Smooth muscle cell (in vitro differentiated cells): Measurements from ENCODE around the gene GRIK3. TPM values are rescaled to one million over a fixed set of nuclear protein-coding genes. Genes with fewer than 3 reads are reported as not detected.

Experiments
- DNase-seq: peaks from one replicate; lab custom pipeline; 2025; ENCODE audit not compliant: unreplicated experiment; lab: John Stamatoyannopoulos, UW
- H2AFZ ChIP-seq: fragments of 200-600 bp; sonication (generic); 2 replicates; pipeline ENCODE4 v1.6.0; 2016; ENCODE audit warnings: antibody characterized with exemption, low read depth, mild to moderate bottlenecking
- H3F3A ChIP-seq: fragments of 200-600 bp; sonication (generic); 2 replicates; pipeline ENCODE4 v1.6.0; 2017; ENCODE audit warnings: antibody characterized with exemption, low read depth
- H3K27ac ChIP-seq: fragments of 200-600 bp; sonication (generic); 2 replicates; pipeline ENCODE4 v1.5.1; 2016; ENCODE audit warnings: low read depth, mild to moderate bottlenecking
- H3K27me3 ChIP-seq: fragments of 200-600 bp; sonication (generic); 2 replicates; pipeline ENCODE4 v1.6.1; 2016; ENCODE audit warnings: low read depth, mild to moderate bottlenecking
- H3K36me3 ChIP-seq: fragments of 200-600 bp; sonication (generic); 2 replicates; pipeline ENCODE4 v1.5.1; 2016; ENCODE audit warnings: low read depth
- H3K4me1 ChIP-seq: fragments of 200-600 bp; sonication (generic); 2 replicates; pipeline ENCODE4 v1.5.1; 2016; ENCODE audit warnings: low read depth
- H3K4me2 ChIP-seq: fragments of 200-600 bp; sonication (generic); 2 replicates; pipeline ENCODE4 v1.6.0; 2016; ENCODE audit warnings: mild to moderate bottlenecking
- H3K4me3 ChIP-seq: fragments of 200-600 bp; sonication (generic); 2 replicates; pipeline ENCODE4 v1.5.1; 2016; ENCODE audit warnings: mild to moderate bottlenecking
- H3K79me2 ChIP-seq: fragments of 200-600 bp; sonication (generic); 2 replicates; pipeline ENCODE4 v1.6.0; 2016; ENCODE audit warnings: low read depth, mild to moderate bottlenecking
- H3K9ac ChIP-seq: fragments of 200-600 bp; sonication (generic); 2 replicates; pipeline ENCODE4 v1.6.0; 2016; ENCODE audit warnings: low read depth
- H3K9me3 ChIP-seq: fragments of 200-600 bp; sonication (generic); replicated peaks from 2 replicates; pipeline ENCODE4 v1.5.1; 2016; ENCODE audit warnings: low read depth
- H4K20me1 ChIP-seq: fragments of 200-600 bp; sonication (generic); 2 replicates; pipeline ENCODE4 v1.6.0; 2016; ENCODE audit warnings: low read depth
- WGBS: methylation state at CpG from one replicate; pipeline ENCODE4 v1.1.7; 2016; ENCODE audit warnings: low lambda C conversion rate; 5-methylcytosine and 5-hydroxymethylcytosine counted together
- polyA plus RNA-seq: library from polyadenylated mRNA; unstranded; fragments of >200 nt; fragmentation: Nextera tagmentation; extraction: Ambion mirVana; gene quantifications from 2 replicates; pipeline ENCODE4 v1.2.1, GENCODE V29; 2016
- total RNA-seq: library from RNA; depleted of rRNA; stranded (reverse); fragments of >200 nt; gene quantifications from 2 replicates; pipeline ENCODE4 v1.2.3, GENCODE V29; 2014
- TF ChIP-seq, protein P1 (sequence below): fragments of 200-600 bp; sonication (generic); IDR thresholded peaks from 2 replicates; pipeline ENCODE4 v1.5.1; 2017; ENCODE audit warnings: borderline replicate concordance, mild to moderate bottlenecking, antibody characterized with exemption; ENCODE audit not compliant: insufficient read depth, poor library complexity, severe bottlenecking

The GRIK3 gene
- total and polyA plus RNA-seq, 2 experiments from 2014 or later, result 0.04 TPM; not detected in 1

DNA sequence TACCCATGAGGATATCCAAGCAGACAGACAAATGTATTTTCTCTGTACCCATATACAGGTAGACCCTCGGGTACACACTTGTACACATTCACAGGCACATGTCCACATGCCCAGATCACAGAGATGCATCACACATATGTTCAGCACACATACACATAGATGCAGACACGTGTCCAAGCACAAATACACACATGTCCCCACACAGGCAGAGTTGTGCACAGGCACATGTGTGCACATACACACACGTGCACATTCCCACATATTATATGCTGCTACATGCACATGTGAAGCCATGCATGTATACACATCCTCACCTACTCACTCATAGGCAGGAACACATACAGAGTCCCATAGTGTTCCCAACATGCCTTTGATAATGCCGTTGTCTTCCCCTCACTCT, 219.5 kb downstream of the GRIK3 start:
- 85% methylated on average over 4 of the region's 4 CpGs for WGBS

GRCh38 chr1:36814083-36814482, 220.2 kb downstream of the GRIK3 start:
- WGBS, result 91% methylated on average over 7 of the region's 7 CpGs
- no peak overlapping the region for H3K4me3 ChIP-seq
- no peaks in the 10 kb centered on the region for H3F3A ChIP-seq
- no peaks in the 10 kb centered on the region for H3K79me2 ChIP-seq
- H3K4me1 ChIP-seq, result no peaks in the 10 kb centered on the region
- no peaks in the 10 kb centered on the region for H4K20me1 ChIP-seq
- TF ChIP-seq, protein P1, sequence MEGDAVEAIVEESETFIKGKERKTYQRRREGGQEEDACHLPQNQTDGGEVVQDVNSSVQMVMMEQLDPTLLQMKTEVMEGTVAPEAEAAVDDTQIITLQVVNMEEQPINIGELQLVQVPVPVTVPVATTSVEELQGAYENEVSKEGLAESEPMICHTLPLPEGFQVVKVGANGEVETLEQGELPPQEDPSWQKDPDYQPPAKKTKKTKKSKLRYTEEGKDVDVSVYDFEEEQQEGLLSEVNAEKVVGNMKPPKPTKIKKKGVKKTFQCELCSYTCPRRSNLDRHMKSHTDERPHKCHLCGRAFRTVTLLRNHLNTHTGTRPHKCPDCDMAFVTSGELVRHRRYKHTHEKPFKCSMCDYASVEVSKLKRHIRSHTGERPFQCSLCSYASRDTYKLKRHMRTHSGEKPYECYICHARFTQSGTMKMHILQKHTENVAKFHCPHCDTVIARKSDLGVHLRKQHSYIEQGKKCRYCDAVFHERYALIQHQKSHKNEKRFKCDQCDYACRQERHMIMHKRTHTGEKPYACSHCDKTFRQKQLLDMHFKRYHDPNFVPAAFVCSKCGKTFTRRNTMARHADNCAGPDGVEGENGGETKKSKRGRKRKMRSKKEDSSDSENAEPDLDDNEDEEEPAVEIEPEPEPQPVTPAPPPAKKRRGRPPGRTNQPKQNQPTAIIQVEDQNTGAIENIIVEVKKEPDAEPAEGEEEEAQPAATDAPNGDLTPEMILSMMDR, result no peak
- no peak overlapping the region for H3K9ac ChIP-seq
- H3K36me3 ChIP-seq, result no peaks in the 10 kb centered on the region
- peaks cover 10% of the 10 kb centered on the region for H3K27me3 ChIP-seq
- H2AFZ ChIP-seq, result no peak overlapping the region
- no peak for DNase-seq
- H3K27ac ChIP-seq, result no peak overlapping the region
- H3K4me2 ChIP-seq, result no peak overlapping the region
- H3K9me3 ChIP-seq, result no peaks in the 10 kb centered on the region

More for the DNA sequence above, 219.5 kb downstream of the GRIK3 start:
- no peak overlapping the region for H3K4me3 ChIP-seq
- DNase-seq, result no peak
- TF ChIP-seq, protein P1, result no peak
- H4K20me1 ChIP-seq, result no peaks in the 10 kb centered on the region
- H3K9ac ChIP-seq, result no peak overlapping the region
- no peak overlapping the region for H2AFZ ChIP-seq
- H3K36me3 ChIP-seq, result no peaks in the 10 kb centered on the region
- peaks cover 10% of the 10 kb centered on the region for H3K27me3 ChIP-seq
- no peaks in the 10 kb centered on the region for H3F3A ChIP-seq
- no peaks in the 10 kb centered on the region for H3K4me1 ChIP-seq
- H3K4me2 ChIP-seq, result no peak overlapping the region
- H3K27ac ChIP-seq, result no peak overlapping the region
- no peaks in the 10 kb centered on the region for H3K9me3 ChIP-seq
- H3K79me2 ChIP-seq, result no peaks in the 10 kb centered on the region

- no peaks in the 10 kb centered on the region for H4K20me1 ChIP-seq
- no peaks in the 10 kb centered on the region for H3K36me3 ChIP-seq
- H3K79me2 ChIP-seq, result no peaks in the 10 kb centered on the region
- H3F3A ChIP-seq, result no peaks in the 10 kb centered on the region
- no peak for DNase-seq
- no peak overlapping the region for H3K9ac ChIP-seq
- 85% methylated on average over 4 of the region's 4 CpGs for WGBS
- no peak overlapping the region for H2AFZ ChIP-seq
- H3K27ac ChIP-seq, result no peak overlapping the region
- H3K4me2 ChIP-seq, result no peak overlapping the region
- H3K27me3 ChIP-seq, result peaks cover 9% of the 10 kb centered on the region
- no peak overlapping the region for H3K4me3 ChIP-seq
- H3K9me3 ChIP-seq, result no peaks in the 10 kb centered on the region
- H3K4me1 ChIP-seq, result no peaks in the 10 kb centered on the region
- TF ChIP-seq, protein P1, result no peak
These were observed 227.1 kb downstream of the GRIK3 start for GRCh38 chr1:36807262-36807661.

DNA sequence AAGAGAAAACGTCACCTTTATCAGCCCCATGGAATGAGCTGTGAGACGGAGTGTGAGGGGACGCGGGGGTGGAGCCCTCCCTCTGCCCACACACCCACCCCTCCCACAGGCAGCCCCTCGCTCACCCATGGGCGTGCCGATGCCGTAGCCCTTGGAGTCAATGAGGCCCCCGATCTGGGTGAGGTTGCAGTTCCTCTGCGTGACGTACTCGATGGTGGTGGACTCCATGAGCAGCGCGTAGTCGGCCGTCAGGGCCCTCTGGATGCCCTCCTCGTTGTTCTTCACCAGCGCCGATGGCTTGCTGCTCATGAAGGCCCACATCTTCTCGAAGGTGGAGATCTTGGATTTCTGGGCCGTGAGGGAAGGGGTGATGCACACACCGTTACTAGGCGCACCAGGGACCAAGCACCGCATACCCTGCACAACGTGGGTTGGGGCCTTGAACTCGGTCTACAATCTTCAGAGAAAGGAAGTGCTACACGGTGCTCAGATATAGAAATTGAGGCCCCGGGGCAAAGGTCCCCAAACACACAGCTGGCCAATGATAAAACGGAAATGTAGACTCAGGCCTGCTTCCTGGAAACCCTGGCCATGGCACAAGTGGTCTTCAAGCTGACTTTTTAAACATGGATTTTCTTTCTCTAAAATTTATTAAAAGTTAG, 228.2 kb downstream of the GRIK3 start:
- 94% methylated on average over 29 of the region's 29 CpGs for WGBS
- H3K4me3 ChIP-seq, result no peak overlapping the region

More for the DNA sequence above, 228.2 kb downstream of the GRIK3 start:
- no peak for DNase-seq
- Histone ChIP-seq H3K27ac (no peak overlapping the region), H3K4me2 (no peak overlapping the region), H3K9ac (no peak overlapping the region), H3K36me3 (no peaks in the 10 kb centered on the region), H4K20me1 (no peaks in the 10 kb centered on the region), H3K4me1 (no peaks in the 10 kb centered on the region), H3F3A (no peaks in the 10 kb centered on the region), H3K79me2 (no peaks in the 10 kb centered on the region), H3K9me3 (no peaks in the 10 kb centered on the region), H3K27me3 (peaks cover 9% of the 10 kb centered on the region), H2AFZ (no peak overlapping the region)
- TF ChIP-seq, protein P1, result no peak
